IMR-90 (cell line): ENCODE results near the gene DUS1L. TPM values are rescaled to one million over a fixed set of nuclear protein-coding genes. Genes with fewer than 3 reads are reported as not detected.

Experiments used
- ATAC-seq: fragments of 200-7000 bp; cut with Tn5 transposase; 2 replicates; pipeline ENCODE4 v1.9.1; 2020; ENCODE audit warnings: low read depth, mild to moderate bottlenecking, moderate library complexity
- BruUV-seq: library from RNA; stranded (reverse); fragments of 400-500 nt; replicated peaks from 2 replicates; lab custom pipeline; 2021; lab: Mats Ljungman, UMichigan
- CTCF ChIA-PET: fragments of 300-600 bp; formaldehyde crosslinking; extraction: SDS; loops from one replicate; lab custom pipeline; 2021; ENCODE audit warnings: antibody characterized with exemption; lab: Yijun Ruan, JAX
- POLR2A ChIA-PET: fragments of 300-600 bp; sonication (Branson Sonifier 250); formaldehyde crosslinking; loops from one replicate; lab custom pipeline; 2022; ENCODE audit warnings: antibody characterized with exemption; ENCODE audit not compliant: unreplicated experiment; lab: Charles Lee
- DNase-seq: peaks from one replicate; pipeline ENCODE4 v3.0.0; 2013
- H2AFZ ChIP-seq: replicated peaks from 2 replicates; pipeline ENCODE3; 2013; ENCODE audit warnings: low read length, mild to moderate bottlenecking; ENCODE audit not compliant: poor library complexity
- H2AK5ac ChIP-seq: 2 replicates; pipeline ENCODE4 v1.6.1; 2013; ENCODE audit warnings: low read depth, low read length, inconsistent platforms
- H2AK9ac ChIP-seq: replicated peaks from 2 replicates; pipeline ENCODE3; 2013; ENCODE audit warnings: mild to moderate bottlenecking, low read depth, low read length, moderate library complexity; ENCODE audit not compliant: poor library complexity
- H2BK120ac ChIP-seq: 2 replicates; pipeline ENCODE4 v1.6.1; 2013; ENCODE audit warnings: low read depth, low read length, inconsistent platforms
- H2BK15ac ChIP-seq: 3 replicates; pipeline ENCODE4 v1.6.1; 2013; ENCODE audit warnings: low read depth, low read length, inconsistent platforms
- H2BK20ac ChIP-seq: 2 replicates; pipeline ENCODE4 v1.6.1; 2013; ENCODE audit warnings: low read depth, mild to moderate bottlenecking, inconsistent platforms, low read length, moderate library complexity
- H2BK5ac ChIP-seq: 2 replicates; pipeline ENCODE4 v1.6.1; 2013; ENCODE audit warnings: mild to moderate bottlenecking, low read depth, low read length, inconsistent platforms; ENCODE audit not compliant: poor library complexity, severe bottlenecking
- H3K14ac ChIP-seq: replicated peaks from 2 replicates; pipeline ENCODE4 v1.6.1; 2013; ENCODE audit warnings: low read depth, low read length, inconsistent platforms
- H3K18ac ChIP-seq: 2 replicates; pipeline ENCODE4 v1.6.1; 2013; ENCODE audit warnings: low read depth, low read length, control low read depth
- H3K23ac ChIP-seq: 2 replicates; pipeline ENCODE4 v1.6.1; 2013; ENCODE audit warnings: low read depth, low read length, inconsistent platforms
- H3K27ac ChIP-seq: 2 replicates; pipeline ENCODE4 v1.5.1; 2013; ENCODE audit warnings: mild to moderate bottlenecking, control low read depth, low read length; ENCODE audit not compliant: insufficient read depth
- H3K27me3 ChIP-seq: 2 replicates; pipeline ENCODE4 v1.6.1; 2013; ENCODE audit warnings: low read length; ENCODE audit not compliant: control insufficient read depth, insufficient read depth
- H3K36me3 ChIP-seq: 2 replicates; pipeline ENCODE4 v1.6.1; 2013; ENCODE audit warnings: low read length, mixed read lengths; ENCODE audit not compliant: control insufficient read depth, insufficient read depth
- H3K4ac ChIP-seq: 2 replicates; pipeline ENCODE4 v1.6.1; 2013; ENCODE audit warnings: low read depth, low read length, inconsistent platforms
- H3K4me1 ChIP-seq: 2 replicates; pipeline ENCODE4 v1.6.1; 2013; ENCODE audit warnings: low read length, mixed read lengths; ENCODE audit not compliant: control insufficient read depth, insufficient read depth
- H3K4me2 ChIP-seq: 2 replicates; pipeline ENCODE4 v1.6.1; 2013; ENCODE audit warnings: low read depth, mild to moderate bottlenecking, control low read depth, low read length, moderate library complexity
- H3K4me3 ChIP-seq: 2 replicates; pipeline ENCODE4 v1.5.1; 2013; ENCODE audit warnings: low read depth, mild to moderate bottlenecking, control low read depth, low read length, moderate library complexity; ENCODE audit not compliant: insufficient read depth
- H3K56ac ChIP-seq: 2 replicates; pipeline ENCODE4 v1.6.1; 2013; ENCODE audit warnings: low read length, inconsistent platforms; ENCODE audit not compliant: insufficient read depth; ENCODE audit errors: extremely low read depth
- H3K79me1 ChIP-seq, 2 experiments: 2 replicates each; pipeline ENCODE4 v1.6.1; 2013; ENCODE audit warnings: low read length in 2 of 2, inconsistent platforms in 1 of 2, low read depth in 1 of 2
- H3K9ac ChIP-seq: 2 replicates; pipeline ENCODE4 v1.6.1; 2013; ENCODE audit warnings: low read depth, low read length, control low read depth
- H3K9me1 ChIP-seq: 2 replicates; pipeline ENCODE4 v1.6.1; 2013; ENCODE audit warnings: low read length, inconsistent platforms; ENCODE audit not compliant: insufficient read depth
- H3K9me3 ChIP-seq: 2 replicates; pipeline ENCODE4 v1.6.1; 2013; ENCODE audit warnings: low read length; ENCODE audit not compliant: control insufficient read depth, insufficient read depth
- H4K20me1 ChIP-seq: 2 replicates; pipeline ENCODE4 v1.6.1; 2013; ENCODE audit warnings: low read length, inconsistent platforms; ENCODE audit not compliant: insufficient read depth
- H4K5ac ChIP-seq: 2 replicates; pipeline ENCODE4 v1.6.1; 2013; ENCODE audit warnings: mild to moderate bottlenecking, low read depth, low read length, control low read depth
- H4K8ac ChIP-seq, 2 experiments: 2 replicates each; pipeline ENCODE4 v1.6.1; 2013; ENCODE audit warnings: low read depth in 2 of 2, low read length in 2 of 2, control low read depth in 1 of 2, inconsistent platforms in 1 of 2
- H4K91ac ChIP-seq: 2 replicates; pipeline ENCODE4 v1.6.1; 2013; ENCODE audit warnings: low read depth, low read length, inconsistent platforms; ENCODE audit not compliant: insufficient read depth
- CEBPB ChIP-seq: IDR thresholded peaks from 2 replicates; pipeline ENCODE4 v1.6.1; 2012; ENCODE audit warnings: low read depth, low read length, improper control_type of control experiment
- CTCF ChIP-seq: conservative IDR thresholded peaks from 2 replicates; pipeline ENCODE4 v1.5.1; 2012; ENCODE audit warnings: mild to moderate bottlenecking, low read depth, low read length, improper control_type of control experiment
- MXI1 ChIP-seq: IDR thresholded peaks from 2 replicates; pipeline ENCODE4 v1.6.1; 2012; ENCODE audit warnings: low read depth, mild to moderate bottlenecking, low read length, moderate library complexity, borderline replicate concordance
- USF2 ChIP-seq: fragments of 150-350 bp; IDR thresholded peaks from 2 replicates; pipeline ENCODE4 v1.6.1; 2017; ENCODE audit warnings: mild to moderate bottlenecking, antibody characterized with exemption, low read length, low read depth
- WGBS, 2 experiments: methylation state at CpG; one replicate each; pipeline versions ENCODE4 v1.1.5 to v1.1.7; 2013; ENCODE audit warnings: missing lambda C conversion rate in 2 of 2; ENCODE audit not compliant: insufficient read length in 1 of 2; ENCODE audit errors: extremely low coverage in 2 of 2; 5-methylcytosine and 5-hydroxymethylcytosine counted together
- dilution Hi-C: fragments of 300-500 bp; cut with HindIII; formaldehyde crosslinking; loops from one replicate; pipeline ENCODE4 v1.14.3; 2018; ENCODE audit warnings: low sequenced_read_pairs; ENCODE audit not compliant: unreplicated experiment
- in situ Hi-C: fragments of 300-500 bp; cut with MboI; formaldehyde crosslinking; loops from 3 replicates; pipeline ENCODE4 v1.14.3; 2019; ENCODE audit warnings: low sequenced_read_pairs, inconsistent platforms, mixed read lengths
- intact Hi-C: fragments of 100-400 bp; cut with micrococcal nuclease; formaldehyde crosslinking; loops from 2 replicates; pipeline ENCODE4 v1.10.0; 2022
- polyA plus RNA-seq, 3 experiments: library from polyadenylated mRNA; depleted of rRNA; stranded (reverse); fragments of >200 nt; gene quantifications; 2 replicates each; pipeline ENCODE4 v1.2.3, GENCODE V29; 2012; ENCODE audit warnings: low replicate concordance in 1 of 3
- total RNA-seq: library from RNA; depleted of rRNA; stranded (reverse); fragments of >200 nt; gene quantifications from 2 replicates; pipeline ENCODE4 v1.2.3, GENCODE V29; 2012

Gene DUS1L
- total and polyA plus RNA-seq, 2 of the 4 experiments (the other 2 are of a cell fraction), result 29.0 to 76.9 TPM

GRCh38 chr17:82110298-82110697 lies 44.7 kb upstream of the DUS1L start:
- dilution Hi-C loops (no loop called here), in situ Hi-C loops (no loop called here), intact Hi-C loops (no loop called here)
- Histone ChIP-seq H2AFZ (no peak overlapping the region), H4K8ac (no peak overlapping the region), H2BK15ac (no peak overlapping the region), H3K9me1 (no peaks in the 10 kb centered on the region), H2BK5ac (no peak overlapping the region), H3K79me1 (no peaks in the 10 kb centered on the region), H3K9me3 (no peaks in the 10 kb centered on the region), H3K27me3 (no peaks in the 10 kb centered on the region), H3K36me3 (peaks cover 13% of the 10 kb centered on the region), H3K4me3 (no peak overlapping the region), H3K23ac (no peak overlapping the region), H3K4ac (no peak overlapping the region), H4K91ac (no peak overlapping the region), H3K18ac (no peak overlapping the region), H3K14ac (no peak overlapping the region), H4K20me1 (no peaks in the 10 kb centered on the region), H2BK120ac (no peak overlapping the region), H2AK5ac (no peak overlapping the region), H3K4me1 (peaks cover 12% of the 10 kb centered on the region), H3K56ac (no peak overlapping the region), H3K27ac (no peak overlapping the region), H4K5ac (no peak overlapping the region), H3K9ac (no peak overlapping the region), H2AK9ac (no peak overlapping the region), H3K4me2 (no peak overlapping the region), H2BK20ac (no peak overlapping the region)
- no TSS peak for BruUV-seq
- ChIA-PET CTCF (no interaction called here), POLR2A (no interaction called here)
- no peak for DNase-seq
- ATAC-seq, result no peak
- no CpG with 5 or more reads among the region's 3 CpGs for WGBS, 2 experiments
- no peak for TF ChIP-seq CTCF
- no peak for TF ChIP-seq CEBPB
- TF ChIP-seq MXI1, result no peak
- no peak for TF ChIP-seq USF2
